Left lung (tissue), 10 donors: Measurements from ENCODE around the gene ZNF502. TPM values are rescaled to one million over a fixed set of nuclear protein-coding genes. Genes with fewer than 3 reads are reported as not detected.

ENCODE experiments used
- ATAC-seq: fragments of 200-7000 bp; cut with Tn5 transposase; one replicate; pipeline ENCODE4 v1.9.1; 2020; ENCODE audit warnings: moderate library complexity
- DNase-seq, 4 donors: peaks; one replicate each; pipeline ENCODE4 v3.0.0-alpha.2; 2013 to 2020
- H3K27ac ChIP-seq, 2 donors: fragments of 200-600 bp; sonication (generic) in 1 of 2; one replicate each; pipeline versions ENCODE4 v1.5.0 to v1.8.0; 2020 to 2021
- H3K27me3 ChIP-seq, 2 donors: fragments of 200-600 bp; sonication (generic) in 1 of 2; one replicate each; pipeline versions ENCODE4 v1.5.0 to v1.8.0; 2020 to 2021
- H3K36me3 ChIP-seq, 2 donors: fragments of 200-600 bp; sonication (generic) in 1 of 2; one replicate each; pipeline versions ENCODE4 v1.5.0 to v1.8.0; 2020 to 2021
- H3K4me1 ChIP-seq, 2 donors: fragments of 200-600 bp; one replicate each; pipeline ENCODE4 v1.8.0; 2021
- H3K4me3 ChIP-seq, 2 donors: fragments of 200-600 bp; sonication (generic) in 1 of 2; one replicate each; pipeline versions ENCODE4 v1.5.0 to v1.8.0; 2020 to 2021; ENCODE audit warnings: mild to moderate bottlenecking in 1 of 2
- H3K9me3 ChIP-seq, 2 donors: fragments of 200-600 bp; sonication (generic) in 1 of 2; one replicate each; pipeline versions ENCODE4 v1.5.0 to v1.8.0; 2020 to 2021
- CTCF ChIP-seq, 2 donors: fragments of 200-600 bp; sonication (generic) in 1 of 2; IDR thresholded peaks; one replicate each; pipeline versions ENCODE4 v1.5.0 to v1.8.0; 2021; ENCODE audit warnings: antibody characterized with exemption in 2 of 2
- intact Hi-C, 2 donors: fragments of 100-400 bp; cut with DNase I; formaldehyde crosslinking; loops; one replicate each; pipeline versions ENCODE4 v1.11.2 to v1.14.2; 2022
- polyA plus RNA-seq, 6 donors: library from polyadenylated mRNA; unstranded; fragments of 120-200 nt; gene quantifications; one replicate each; pipeline ENCODE4 v1.2.1, GENCODE V29; 2013; ENCODE audit not compliant: insufficient read length in 6 of 6
- total RNA-seq, 2 donors: library from RNA; stranded (reverse); fragmentation: NEBNext Ultra II Directional; extraction: Animal tissue kit (Norgen Biotek cat#: 25700); gene quantifications; one replicate each; pipeline ENCODE4 v1.2.1, GENCODE V29; 2021
- donor health status: DM: no; HTN: yes; CAD: no.
- donor health status: DM: no; HTN: no; CAD: no.

ZNF502 gene
- total and polyA plus RNA-seq, 8 donors, result 3.6 to 13.6 (median 12.1) TPM

GRCh38 chr3:44764248-44764647 lies 51.8 kb downstream of the ZNF502 start:
- no peak overlapping the region for H3K4me3 ChIP-seq
- H3K27ac ChIP-seq, result no peak overlapping the region
- intact Hi-C loops, result no loop called here
- no peak for DNase-seq
- no peak for ATAC-seq
- peaks cover 4 to 18% of the 10 kb centered on the region in 2 donors for H3K4me1 ChIP-seq
- peaks cover 0 to 14% of the 10 kb centered on the region in 2 donors for H3K9me3 ChIP-seq
- H3K36me3 ChIP-seq, result no peaks in the 10 kb centered on the region
- no peaks in the 10 kb centered on the region for H3K27me3 ChIP-seq
- TF ChIP-seq CTCF (IDR thresholded peaks at IDR 0.05), result no peak

- Histone ChIP-seq H3K4me1 (no peaks in the 10 kb centered on the region), H3K27me3 (no peaks in the 10 kb centered on the region), H3K4me3 (no peak overlapping the region), H3K36me3 (peaks cover 0 to 16% of the 10 kb centered on the region in 2 donors), H3K27ac (no peak overlapping the region), H3K9me3 (peaks cover 0 to 54% of the 10 kb centered on the region in 2 donors)
- no peak for ATAC-seq
- intact Hi-C loops, result no loop called here
- DNase-seq, result no peak
- no peak for TF ChIP-seq CTCF (IDR thresholded peaks at IDR 0.05)
Observed at GRCh38 chr3:44771424-44772098, 59.1 kb downstream of the ZNF502 start.

- Histone ChIP-seq H3K27ac (no peak overlapping the region), H3K36me3 (peaks cover 0 to 19% of the 10 kb centered on the region in 2 donors), H3K4me3 (no peak overlapping the region), H3K27me3 (no peaks in the 10 kb centered on the region), H3K4me1 (no peaks in the 10 kb centered on the region), H3K9me3 (peaks cover 0 to 54% of the 10 kb centered on the region in 2 donors)
- DNase-seq (no peak), ATAC-seq (no peak)
- TF ChIP-seq CTCF (IDR thresholded peaks at IDR 0.05), result no peak
- intact Hi-C loops, result no loop called here
Observed at GRCh38 chr3:44772099-44772442, 59.6 kb downstream of the ZNF502 start.

Other genes with a start within 250 kb of the ZNF502 start
- 10 to 100 TPM; 18.1 to 18.3 TPM for gene ZNF445, start 235.0 kb upstream of the ZNF502 start, total RNA-seq
- 10 to 100 TPM; 27.3 to 33.5 (median 28.5) TPM for gene ZNF445, start 235.0 kb upstream of the ZNF502 start, polyA plus RNA-seq
- 1 to 10 TPM; 4.0 to 6.0 TPM for gene ZKSCAN7, start 157.5 kb upstream of the ZNF502 start, total RNA-seq
- gene ZKSCAN7, start 157.5 kb upstream of the ZNF502 start, polyA plus RNA-seq, result 10 to 100 TPM; 15.9 to 19.1 (median 18.2) TPM
- 1 to 10 TPM; 2.8 to 4.9 TPM for gene ZNF660, start 127.7 kb upstream of the ZNF502 start, total RNA-seq
- gene ZNF660, start 127.7 kb upstream of the ZNF502 start, polyA plus RNA-seq, result 10 to 100 TPM; 15.3 to 27.9 (median 22.2) TPM
- gene ZNF197, start 87.6 kb upstream of the ZNF502 start, total RNA-seq, result 10 to 100 TPM; 13.1 to 14.1 TPM
- 10 to 100 TPM; 33.7 to 37.0 (median 36.6) TPM for gene ZNF197, start 87.6 kb upstream of the ZNF502 start, polyA plus RNA-seq
- gene ZNF35, start 63.9 kb upstream of the ZNF502 start, total RNA-seq, result 1 to 10 TPM; 8.4 to 9.2 TPM
- gene ZNF35, start 63.9 kb upstream of the ZNF502 start, polyA plus RNA-seq, result 10 to 100 TPM; 10.4 to 13.3 (median 11.4) TPM
- 1 to 10 TPM; 4.4 to 5.3 TPM for gene ZNF501, start 17.0 kb downstream of the ZNF502 start, total RNA-seq
- 10 to 100 TPM in 1 of 6 donors, 1 to 10 TPM in 5; 9.1 to 10.2 (median 9.7) TPM for gene ZNF501, start 17.0 kb downstream of the ZNF502 start, polyA plus RNA-seq
- 10 to 100 TPM; 20.4 to 24.5 TPM for gene KIAA1143, start 49.0 kb downstream of the ZNF502 start, total RNA-seq
- gene KIAA1143, start 49.0 kb downstream of the ZNF502 start, polyA plus RNA-seq, result 10 to 100 TPM; 45.9 to 60.7 (median 57.3) TPM
- gene KIF15, start 49.1 kb downstream of the ZNF502 start, total RNA-seq, result 1 to 10 TPM; 1.8 to 3.9 TPM
- gene KIF15, start 49.1 kb downstream of the ZNF502 start, polyA plus RNA-seq, result 10 to 100 TPM; 16.5 to 51.3 (median 28.6) TPM
- gene TMEM42, start 149.3 kb downstream of the ZNF502 start, total RNA-seq, result 10 to 100 TPM; 14.2 to 18.4 TPM
- 10 to 100 TPM; 20.4 to 26.0 (median 23.4) TPM for gene TMEM42, start 149.3 kb downstream of the ZNF502 start, polyA plus RNA-seq
- gene TGM4, start 161.9 kb downstream of the ZNF502 start, total RNA-seq, result not detected
- under 1 TPM in 5 of 6 donors, not detected in 1; 0.06 to 0.14 (median 0.06) TPM for gene TGM4, start 161.9 kb downstream of the ZNF502 start, polyA plus RNA-seq